T-helper 2 cell treated with Interferon-gamma antibody and Interleukin-4, amounts not matched to agents 5 μg/mL and 100 μg/mL, for 36 hours (primary cell): ENCODE results near the gene LRRC32.
A peak's percentile ranks its signal among the peaks of the same experiment; 100 is the strongest.

Experiments
- DNase-seq: peaks from one replicate; pipeline ENCODE4 v3.0.0; 2021; ENCODE audit warnings: low spot score
- H3K27ac Mint-ChIP-seq: one replicate; pipeline ENCODE4 v1.8.0; 2021; ENCODE audit warnings: mild to moderate bottlenecking, mixed read lengths
- H3K27me3 Mint-ChIP-seq: one replicate; pipeline ENCODE4 v1.8.0; 2021; ENCODE audit warnings: low read depth, mixed read lengths
- H3K36me3 Mint-ChIP-seq: one replicate; pipeline ENCODE4 v1.8.0; 2021; ENCODE audit warnings: low read depth, mixed read lengths
- H3K4me1 Mint-ChIP-seq: one replicate; pipeline ENCODE4 v1.8.0; 2021; ENCODE audit warnings: low read depth, mixed read lengths
- H3K4me3 Mint-ChIP-seq: one replicate; pipeline ENCODE4 v1.8.0; 2022; ENCODE audit warnings: mild to moderate bottlenecking, moderate library complexity, mixed read lengths
- H3K9me3 Mint-ChIP-seq: one replicate; pipeline ENCODE4 v1.8.0; 2021; ENCODE audit warnings: mixed read lengths

Gene LRRC32

DNA sequence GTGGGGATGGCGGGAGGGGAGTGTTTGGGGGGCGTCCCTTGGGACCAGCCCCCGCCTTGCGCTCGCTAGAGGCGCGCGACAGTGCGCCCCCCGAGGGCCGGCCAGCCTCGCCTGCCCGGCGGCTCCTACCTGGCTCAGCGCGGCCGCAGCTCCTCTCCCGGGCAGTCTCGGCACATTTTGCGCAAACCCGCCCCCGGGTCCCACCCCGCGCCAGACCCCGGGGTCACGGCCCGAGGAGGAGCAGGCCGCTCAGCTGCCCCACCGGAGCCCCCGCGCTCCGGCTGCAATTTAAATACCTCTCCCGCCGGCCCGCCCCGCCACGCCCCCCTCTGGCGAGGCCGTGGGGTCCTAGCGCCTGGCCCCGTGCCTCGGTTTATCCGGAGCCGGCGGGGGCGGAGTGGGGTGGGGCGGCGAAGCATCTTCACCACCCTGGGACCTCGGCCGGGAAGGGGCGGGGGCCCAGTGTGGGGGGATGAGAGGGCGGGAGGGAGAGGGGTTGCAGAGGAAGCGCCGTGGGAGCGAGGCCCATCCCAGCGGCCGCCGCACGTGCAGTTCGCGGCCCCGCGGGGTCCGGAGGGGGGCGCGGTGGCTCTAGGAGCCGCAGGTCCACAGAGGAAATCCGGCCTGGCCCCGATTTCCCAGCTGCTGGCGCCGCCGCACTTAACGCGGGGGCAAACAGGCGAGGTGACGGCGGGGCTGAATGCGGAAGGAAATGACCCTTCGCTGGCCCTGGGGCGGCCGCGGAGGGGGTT is at the start of gene LRRC32:
LRRC32 (minus strand) TSS at position 263 of the 752 bp plus-strand sequence. CDS start 4,793 bp downstream, outside the sequence.
- Mint-ChIP-seq H3K27me3 (peaks cover 17% of the 10 kb centered on the region), H3K36me3 (peaks cover 4% of the 10 kb centered on the region), H3K9me3 (no peaks in the 10 kb centered on the region), H3K4me3 (peak within 1 kb of the TSS; percentile 87), H3K4me1 (peaks cover 46% of the 10 kb centered on the region), H3K27ac (peak within 1 kb of the TSS; percentile 5)
- peak; percentile 44 for DNase-seq

DNA sequence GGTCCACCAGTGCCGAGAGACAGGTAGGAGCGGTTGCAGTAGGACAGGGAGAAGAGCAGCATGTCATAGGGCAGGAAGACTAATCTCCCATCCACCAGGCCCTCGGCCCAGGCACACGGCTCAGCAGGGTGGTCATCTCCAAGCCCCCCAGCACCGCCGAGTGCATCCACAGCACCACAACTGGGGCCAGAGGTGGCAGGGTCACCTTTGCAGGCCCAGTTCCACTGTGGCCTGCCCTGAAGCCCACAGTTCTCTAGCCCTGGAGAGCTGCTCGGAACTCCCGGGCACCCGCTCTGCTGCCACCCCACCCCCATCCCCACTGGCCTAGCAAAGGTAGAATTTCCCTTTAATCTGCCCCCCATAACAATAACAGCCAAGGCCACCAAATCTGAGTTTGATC is 49.1 kb upstream of the LRRC32 start:
- Mint-ChIP-seq H3K4me3 (no peak overlapping the region), H3K27ac (no peak overlapping the region), H3K27me3 (peaks cover 18% of the 10 kb centered on the region), H3K36me3 (no peaks in the 10 kb centered on the region), H3K4me1 (peaks cover 5% of the 10 kb centered on the region), H3K9me3 (no peaks in the 10 kb centered on the region)
- no peak for DNase-seq

GRCh38 chr11:76719281-76719680 is 48.7 kb upstream of the LRRC32 start:
- Mint-ChIP-seq H3K36me3 (no peaks in the 10 kb centered on the region), H3K27ac (no peak overlapping the region), H3K9me3 (no peaks in the 10 kb centered on the region), H3K4me3 (no peak overlapping the region), H3K4me1 (peaks cover 5% of the 10 kb centered on the region), H3K27me3 (peaks cover 18% of the 10 kb centered on the region)
- no peak for DNase-seq

- H3K27ac Mint-ChIP-seq = no peak overlapping the region
- no peaks in the 10 kb centered on the region for H3K36me3 Mint-ChIP-seq
Measured at GRCh38 chr11:76717816-76718215, 47.3 kb upstream of the LRRC32 start.

GRCh38 chr11:76717369-76717768 is 46.8 kb upstream of the LRRC32 start:
- no peak overlapping the region for H3K27ac Mint-ChIP-seq
- H3K4me3 Mint-ChIP-seq = no peak overlapping the region
- DNase-seq = no peak
- H3K4me1 Mint-ChIP-seq = peaks cover 3% of the 10 kb centered on the region
- H3K27me3 Mint-ChIP-seq = peaks cover 8% of the 10 kb centered on the region
- no peaks in the 10 kb centered on the region for H3K36me3 Mint-ChIP-seq
- H3K9me3 Mint-ChIP-seq = no peaks in the 10 kb centered on the region

More at GRCh38 chr11:76717816-76718215, 47.3 kb upstream of the LRRC32 start:
- no peak overlapping the region for H3K4me3 Mint-ChIP-seq
- H3K4me1 Mint-ChIP-seq = peaks cover 5% of the 10 kb centered on the region
- peaks cover 12% of the 10 kb centered on the region for H3K27me3 Mint-ChIP-seq
- no peaks in the 10 kb centered on the region for H3K9me3 Mint-ChIP-seq
- DNase-seq = no peak

GRCh38 chr11:76716268-76716667 is 45.7 kb upstream of the LRRC32 start:
- H3K4me3 Mint-ChIP-seq = no peak overlapping the region
- DNase-seq = no peak
- H3K4me1 Mint-ChIP-seq = no peaks in the 10 kb centered on the region
- H3K36me3 Mint-ChIP-seq = no peaks in the 10 kb centered on the region
- no peaks in the 10 kb centered on the region for H3K9me3 Mint-ChIP-seq
- no peaks in the 10 kb centered on the region for H3K27me3 Mint-ChIP-seq
- no peak overlapping the region for H3K27ac Mint-ChIP-seq

DNA sequence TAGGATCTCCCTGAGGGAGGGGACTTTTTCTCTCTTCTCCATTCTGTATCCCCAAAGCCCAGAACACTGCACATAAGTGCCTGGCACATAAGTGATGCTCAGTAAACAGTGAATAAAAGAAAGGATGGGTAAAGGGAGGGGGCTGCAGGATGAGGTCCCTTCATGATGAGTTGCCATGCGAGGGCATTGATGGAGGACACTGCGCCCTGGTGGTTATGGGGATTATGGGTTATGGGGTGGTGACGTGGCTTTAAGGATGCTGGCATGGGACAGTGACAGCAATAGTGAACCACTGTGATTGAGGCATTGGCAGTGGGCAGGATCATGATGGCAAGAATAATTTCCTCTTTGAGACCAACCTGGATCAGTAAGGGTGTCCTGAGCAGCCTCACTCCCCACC is 43.9 kb upstream of the LRRC32 start:
- Mint-ChIP-seq H3K9me3 (no peaks in the 10 kb centered on the region), H3K27ac (no peak overlapping the region), H3K27me3 (no peaks in the 10 kb centered on the region), H3K36me3 (no peaks in the 10 kb centered on the region), H3K4me1 (no peaks in the 10 kb centered on the region), H3K4me3 (no peak overlapping the region)
- DNase-seq = no peak

- Mint-ChIP-seq H3K4me1 (no peaks in the 10 kb centered on the region), H3K27ac (no peak overlapping the region), H3K36me3 (no peaks in the 10 kb centered on the region), H3K27me3 (no peaks in the 10 kb centered on the region), H3K4me3 (no peak overlapping the region), H3K9me3 (no peaks in the 10 kb centered on the region)
- DNase-seq = no peak
Measured at GRCh38 chr11:76713499-76713898, 43.0 kb upstream of the LRRC32 start.

- no peak for DNase-seq
- Mint-ChIP-seq H3K27me3 (no peaks in the 10 kb centered on the region), H3K4me3 (no peak overlapping the region)
Measured at GRCh38 chr11:76712125-76712524, 41.6 kb upstream of the LRRC32 start.

GRCh38 chr11:76709756-76710155 is 39.2 kb upstream of the LRRC32 start:
- no peak for DNase-seq
- Mint-ChIP-seq H3K9me3 (no peaks in the 10 kb centered on the region), H3K4me1 (no peaks in the 10 kb centered on the region), H3K36me3 (no peaks in the 10 kb centered on the region), H3K4me3 (no peak overlapping the region), H3K27ac (no peak overlapping the region), H3K27me3 (peaks cover 5% of the 10 kb centered on the region)

More at GRCh38 chr11:76712125-76712524, 41.6 kb upstream of the LRRC32 start:
- H3K9me3 Mint-ChIP-seq = no peaks in the 10 kb centered on the region
- no peak overlapping the region for H3K27ac Mint-ChIP-seq
- H3K36me3 Mint-ChIP-seq = no peaks in the 10 kb centered on the region
- H3K4me1 Mint-ChIP-seq = no peaks in the 10 kb centered on the region

DNA sequence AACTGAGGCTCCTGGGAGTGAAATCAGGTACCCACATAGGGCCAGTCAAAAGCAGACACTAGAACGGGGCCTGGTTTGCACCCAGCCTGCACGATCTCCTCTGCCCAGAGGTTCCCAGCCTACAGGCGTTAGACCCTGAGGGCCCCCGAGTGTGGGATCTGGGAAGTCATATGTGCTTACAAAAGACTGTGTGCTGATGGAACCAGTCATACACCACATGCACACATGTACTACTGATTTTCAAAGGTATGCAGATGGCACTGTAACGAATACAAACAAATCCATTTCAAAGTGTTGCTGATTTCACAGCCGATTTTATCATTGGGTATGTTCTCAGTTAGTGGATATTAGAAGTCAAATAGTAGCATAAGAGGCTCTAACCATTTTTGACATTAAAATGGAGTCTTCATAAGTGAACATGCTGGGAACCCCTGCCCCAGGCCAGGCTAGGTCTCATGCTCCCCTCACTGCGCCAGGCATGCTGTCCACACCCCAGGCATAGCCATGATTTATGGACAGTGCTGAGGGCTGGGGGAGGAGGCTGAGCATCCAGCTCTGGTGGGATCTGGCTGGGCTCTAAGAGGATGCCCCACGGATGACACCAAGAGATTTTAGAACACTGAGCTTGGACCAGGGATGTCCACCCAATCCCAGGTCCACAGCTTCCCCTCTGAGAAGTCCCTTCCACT is 38.6 kb upstream of the LRRC32 start:
- Mint-ChIP-seq H3K27me3 (peaks cover 8% of the 10 kb centered on the region), H3K4me3 (no peak overlapping the region), H3K9me3 (no peaks in the 10 kb centered on the region), H3K36me3 (no peaks in the 10 kb centered on the region), H3K27ac (no peak overlapping the region), H3K4me1 (no peaks in the 10 kb centered on the region)
- no peak for DNase-seq

GRCh38 chr11:76707293-76707825 is 36.8 kb upstream of the LRRC32 start:
- Mint-ChIP-seq H3K36me3 (no peaks in the 10 kb centered on the region), H3K27me3 (peaks cover 11% of the 10 kb centered on the region), H3K9me3 (no peaks in the 10 kb centered on the region), H3K4me1 (no peaks in the 10 kb centered on the region), H3K27ac (no peak overlapping the region), H3K4me3 (no peak overlapping the region)
- DNase-seq = no peak

GRCh38 chr11:76706667-76707066 is 36.1 kb upstream of the LRRC32 start:
- Mint-ChIP-seq H3K9me3 (no peaks in the 10 kb centered on the region), H3K27me3 (peaks cover 11% of the 10 kb centered on the region), H3K4me1 (no peaks in the 10 kb centered on the region), H3K36me3 (no peaks in the 10 kb centered on the region), H3K27ac (no peak overlapping the region), H3K4me3 (no peak overlapping the region)
- no peak for DNase-seq

DNA sequence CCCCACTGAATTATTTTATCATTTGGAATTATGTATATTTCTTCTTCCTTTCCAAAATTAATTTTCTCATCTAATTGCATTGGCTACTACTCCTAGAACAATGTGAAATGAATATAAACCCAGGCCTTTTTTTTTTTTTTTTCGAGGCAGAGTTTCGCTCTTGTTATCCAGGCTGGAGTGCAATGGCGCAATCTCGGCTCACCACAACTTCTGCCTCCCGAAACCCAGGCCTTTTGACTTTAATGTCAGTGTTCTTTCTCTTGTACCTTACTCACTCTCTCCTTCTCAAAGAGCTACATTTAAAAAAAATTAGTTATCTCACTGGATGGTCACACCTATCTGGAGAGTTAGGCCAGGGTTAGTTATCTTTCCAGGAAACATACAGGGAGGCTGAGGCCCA is 35.3 kb upstream of the LRRC32 start:
- Mint-ChIP-seq H3K27me3 (peaks cover 11% of the 10 kb centered on the region), H3K36me3 (no peaks in the 10 kb centered on the region), H3K4me3 (no peak overlapping the region), H3K4me1 (no peaks in the 10 kb centered on the region), H3K27ac (no peak overlapping the region), H3K9me3 (no peaks in the 10 kb centered on the region)
- no peak for DNase-seq
